Activated T-cell treated with anti-CD3 and anti-CD28 coated beads, Interleukin-2, amount 50 U/mL, for 24 hours (primary cell): Measurements from ENCODE around the gene NKD1.

ENCODE experiments used
- DNase-seq: peaks from one replicate; pipeline ENCODE4 v3.0.0-alpha.2; 2020
- H3K27ac Mint-ChIP-seq: 2 replicates; pipeline ENCODE4 v1.8.0; 2020; ENCODE audit warnings: mild to moderate bottlenecking, mixed read lengths
- H3K27me3 Mint-ChIP-seq: 2 replicates; pipeline ENCODE4 v1.8.0; 2020; ENCODE audit warnings: mixed read lengths
- H3K36me3 Mint-ChIP-seq: 2 replicates; pipeline ENCODE4 v1.8.0; 2020; ENCODE audit warnings: low read depth, mixed read lengths
- H3K4me1 Mint-ChIP-seq: 2 replicates; pipeline ENCODE4 v1.8.0; 2020; ENCODE audit warnings: low read depth, mixed read lengths
- H3K4me3 Mint-ChIP-seq: 2 replicates; pipeline ENCODE4 v1.8.0; 2020; ENCODE audit warnings: mild to moderate bottlenecking, moderate library complexity, mixed read lengths
- H3K9me3 Mint-ChIP-seq: 2 replicates; pipeline ENCODE4 v1.8.0; 2020; ENCODE audit warnings: mixed read lengths

NKD1 gene

GRCh38 chr16:50678531-50678930, 130.3 kb downstream of the NKD1 start:
- H3K9me3 Mint-ChIP-seq = peaks cover 3% of the 10 kb centered on the region
- no peaks in the 10 kb centered on the region for H3K27me3 Mint-ChIP-seq
- DNase-seq = no peak
- H3K4me3 Mint-ChIP-seq = peak overlapping the region; percentile 83
- peaks cover 65% of the 10 kb centered on the region for H3K4me1 Mint-ChIP-seq
- H3K36me3 Mint-ChIP-seq = peaks cover 63% of the 10 kb centered on the region
- peak overlapping the region; percentile 95 for H3K27ac Mint-ChIP-seq

GRCh38 chr16:50679266-50679665, 131.1 kb downstream of the NKD1 start:
- Mint-ChIP-seq H3K36me3 (peaks cover 56% of the 10 kb centered on the region), H3K4me1 (peaks cover 73% of the 10 kb centered on the region), H3K4me3 (peak overlapping the region; percentile 83), H3K27ac (peak overlapping the region; percentile 95), H3K9me3 (no peaks in the 10 kb centered on the region), H3K27me3 (no peaks in the 10 kb centered on the region)
- no peak for DNase-seq

- Mint-ChIP-seq H3K27ac (peak overlapping the region; percentile 95), H3K9me3 (no peaks in the 10 kb centered on the region), H3K36me3 (peaks cover 50% of the 10 kb centered on the region), H3K4me3 (peak overlapping the region; percentile 83), H3K4me1 (peaks cover 79% of the 10 kb centered on the region), H3K27me3 (no peaks in the 10 kb centered on the region)
- no peak for DNase-seq
These were observed 131.7 kb downstream of the NKD1 start for GRCh38 chr16:50679676-50680555.

GRCh38 chr16:50680556-50680893, 132.3 kb downstream of the NKD1 start:
- Mint-ChIP-seq H3K9me3 (no peaks in the 10 kb centered on the region), H3K4me1 (peaks cover 85% of the 10 kb centered on the region), H3K4me3 (peak overlapping the region; percentile 83), H3K36me3 (peaks cover 44% of the 10 kb centered on the region), H3K27ac (peak overlapping the region; percentile 95), H3K27me3 (no peaks in the 10 kb centered on the region)
- DNase-seq = no peak

- Mint-ChIP-seq H3K27me3 (no peaks in the 10 kb centered on the region), H3K4me3 (peak within 1 kb of the TSS; percentile 83), H3K9me3 (no peaks in the 10 kb centered on the region), H3K36me3 (peaks cover 36% of the 10 kb centered on the region), H3K4me1 (peaks cover 91% of the 10 kb centered on the region), H3K27ac (peak within 1 kb of the TSS; percentile 95)
- peak; percentile 73 for DNase-seq
These were observed 133.1 kb downstream of the NKD1 start, which contains the start of gene SNX20 for GRCh38 chr16:50681021-50681885. Gene SNX20 (minus strand): TSS chr16:50681312. CDS start chr16:50677526, 3,786 bp downstream.

GRCh38 chr16:50683689-50684374, 135.6 kb downstream of the NKD1 start:
- peak; percentile 66 for DNase-seq
- Mint-ChIP-seq H3K4me3 (peak overlapping the region; percentile 49), H3K9me3 (no peaks in the 10 kb centered on the region), H3K36me3 (peaks cover 11% of the 10 kb centered on the region), H3K4me1 (peaks cover 71% of the 10 kb centered on the region), H3K27me3 (no peaks in the 10 kb centered on the region), H3K27ac (peak overlapping the region; percentile 85)

- DNase-seq = peak; percentile 59
- no peaks in the 10 kb centered on the region for H3K9me3 Mint-ChIP-seq
- peak overlapping the region; percentile 49 for H3K4me3 Mint-ChIP-seq
- H3K4me1 Mint-ChIP-seq = peaks cover 67% of the 10 kb centered on the region
- no peaks in the 10 kb centered on the region for H3K27me3 Mint-ChIP-seq
- H3K27ac Mint-ChIP-seq = peak overlapping the region; percentile 85
- H3K36me3 Mint-ChIP-seq = peaks cover 3% of the 10 kb centered on the region
These were observed 136.7 kb downstream of the NKD1 start for GRCh38 chr16:50684823-50685461.

GRCh38 chr16:50685462-50686063, 137.4 kb downstream of the NKD1 start:
- peak overlapping the region; percentile 85 for H3K27ac Mint-ChIP-seq

GRCh38 chr16:50688083-50688482, 139.9 kb downstream of the NKD1 start:
- no peak overlapping the region for H3K4me3 Mint-ChIP-seq
- no peaks in the 10 kb centered on the region for H3K9me3 Mint-ChIP-seq
- H3K36me3 Mint-ChIP-seq = no peaks in the 10 kb centered on the region
- no peak for DNase-seq
- no peaks in the 10 kb centered on the region for H3K27me3 Mint-ChIP-seq
- H3K4me1 Mint-ChIP-seq = peaks cover 52% of the 10 kb centered on the region
- H3K27ac Mint-ChIP-seq = no peak overlapping the region

More at GRCh38 chr16:50685462-50686063, 137.4 kb downstream of the NKD1 start:
- H3K36me3 Mint-ChIP-seq = no peaks in the 10 kb centered on the region
- H3K9me3 Mint-ChIP-seq = no peaks in the 10 kb centered on the region
- H3K4me1 Mint-ChIP-seq = peaks cover 62% of the 10 kb centered on the region
- DNase-seq = no peak
- H3K4me3 Mint-ChIP-seq = no peak overlapping the region
- H3K27me3 Mint-ChIP-seq = no peaks in the 10 kb centered on the region

GRCh38 chr16:50688867-50689266, 140.7 kb downstream of the NKD1 start:
- Mint-ChIP-seq H3K4me1 (peaks cover 46% of the 10 kb centered on the region), H3K9me3 (no peaks in the 10 kb centered on the region), H3K27me3 (no peaks in the 10 kb centered on the region), H3K36me3 (no peaks in the 10 kb centered on the region), H3K4me3 (no peak overlapping the region), H3K27ac (no peak overlapping the region)
- DNase-seq = no peak

- Mint-ChIP-seq H3K27me3 (no peaks in the 10 kb centered on the region), H3K36me3 (no peaks in the 10 kb centered on the region), H3K27ac (no peak overlapping the region), H3K4me3 (no peak overlapping the region), H3K9me3 (no peaks in the 10 kb centered on the region), H3K4me1 (peaks cover 44% of the 10 kb centered on the region)
- DNase-seq = no peak
These were observed 142.0 kb downstream of the NKD1 start for GRCh38 chr16:50690177-50690576.

GRCh38 chr16:50692644-50692998, 144.4 kb downstream of the NKD1 start:
- DNase-seq = peak; percentile 28
- no peaks in the 10 kb centered on the region for H3K36me3 Mint-ChIP-seq
- H3K4me1 Mint-ChIP-seq = peaks cover 53% of the 10 kb centered on the region
- no peaks in the 10 kb centered on the region for H3K9me3 Mint-ChIP-seq
- no peak overlapping the region for H3K4me3 Mint-ChIP-seq
- H3K27me3 Mint-ChIP-seq = no peaks in the 10 kb centered on the region
- H3K27ac Mint-ChIP-seq = no peak overlapping the region

GRCh38 chr16:50692999-50693781, 145.0 kb downstream of the NKD1 start, which contains the start of gene NOD2:
Gene NOD2 (plus strand): TSS chr16:50693606. CDS start chr16:50699496, 5,890 bp downstream.
- Mint-ChIP-seq H3K36me3 (no peaks in the 10 kb centered on the region), H3K4me3 (peak within 1 kb of the TSS; percentile 74), H3K27me3 (no peaks in the 10 kb centered on the region), H3K27ac (peak within 1 kb of the TSS; percentile 74), H3K9me3 (no peaks in the 10 kb centered on the region), H3K4me1 (peaks cover 59% of the 10 kb centered on the region)
- peak; percentile 64 for DNase-seq
